Duodenal mucosa (tissue), 2 donors: ENCODE results near the gene ZDHHC14.

Experiments
- H3K27ac ChIP-seq: one replicate; pipeline ENCODE4 v1.7.0; 2013; ENCODE audit warnings: low read depth, low read length
- H3K27me3 ChIP-seq, 2 donors: one replicate each; pipeline ENCODE4 v1.7.0; 2013; ENCODE audit warnings: low read length in 2 of 2, control low read depth in 1 of 2; ENCODE audit not compliant: insufficient read depth in 2 of 2, control insufficient read depth in 1 of 2
- H3K36me3 ChIP-seq, 2 donors: one replicate each; pipeline ENCODE4 v1.7.0; 2013; ENCODE audit warnings: low read length in 2 of 2, control low read depth in 1 of 2; ENCODE audit not compliant: insufficient read depth in 2 of 2, control insufficient read depth in 1 of 2
- H3K4me1 ChIP-seq, 2 donors: one replicate each; pipeline ENCODE4 v1.7.0; 2013; ENCODE audit warnings: low read length in 2 of 2, control low read depth in 1 of 2; ENCODE audit not compliant: insufficient read depth in 2 of 2, control insufficient read depth in 1 of 2
- H3K4me3 ChIP-seq, 2 donors: one replicate each; pipeline ENCODE4 v1.7.0; 2013; ENCODE audit warnings: low read length in 2 of 2, low read depth in 1 of 2
- H3K9ac ChIP-seq, 2 donors: one replicate each; pipeline ENCODE4 v1.7.0; 2013; ENCODE audit warnings: low read length in 2 of 2, low read depth in 1 of 2
- H3K9me3 ChIP-seq, 2 donors: one replicate each; pipeline ENCODE4 v1.7.0; 2013; ENCODE audit warnings: low read length in 2 of 2, control low read depth in 1 of 2; ENCODE audit not compliant: control insufficient read depth in 1 of 2

Gene ZDHHC14

DNA sequence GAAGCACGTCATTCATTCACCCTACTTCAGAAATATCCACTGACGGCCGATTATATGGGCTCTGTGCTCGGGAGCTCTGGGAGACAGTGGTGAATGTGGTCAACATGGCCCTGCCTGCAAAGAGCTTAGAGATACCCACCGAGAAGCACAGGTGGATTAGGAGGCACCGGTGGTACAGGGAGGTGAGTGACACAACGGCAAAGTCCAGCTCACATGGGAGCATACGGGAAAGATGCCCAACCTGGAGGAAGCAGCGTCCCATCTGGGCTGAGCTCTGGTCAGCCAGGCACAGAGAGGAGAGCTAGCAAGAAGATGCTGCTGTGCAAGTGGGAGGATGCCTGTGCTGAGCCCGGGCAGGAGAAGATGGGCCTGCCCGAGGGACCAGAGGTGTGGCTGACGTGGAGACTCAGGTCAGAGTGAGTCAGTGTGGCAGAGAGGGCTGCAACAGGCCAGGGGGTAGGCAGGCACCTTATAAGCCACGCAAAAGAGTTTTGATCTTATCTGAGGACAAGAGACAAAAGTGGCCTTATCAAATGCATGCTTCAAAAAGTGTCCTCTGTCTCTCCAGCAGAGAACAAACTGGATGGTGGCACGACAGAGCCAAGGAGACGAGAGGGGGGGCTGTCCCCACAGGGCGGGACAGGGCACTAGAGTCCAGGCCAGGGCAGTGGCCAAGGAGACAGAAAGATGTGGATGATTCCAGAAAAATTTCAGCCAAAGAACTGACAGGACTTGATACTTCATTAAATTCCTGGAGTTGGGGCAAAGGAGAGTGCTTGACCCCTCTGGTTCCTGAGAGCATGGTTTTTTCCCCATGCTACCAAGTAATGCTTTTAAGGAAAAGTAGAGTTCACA is 227.5 kb downstream of the ZDHHC14 start:
- Histone ChIP-seq H3K4me3 (no peak overlapping the region), H3K9me3 (no peaks in the 10 kb centered on the region), H3K36me3 (peaks cover 0 to 16% of the 10 kb centered on the region in 2 donors), H3K4me1 (peaks cover 0 to 4% of the 10 kb centered on the region in 2 donors), H3K9ac (no peak overlapping the region), H3K27me3 (no peaks in the 10 kb centered on the region), H3K27ac (no peak overlapping the region)

DNA sequence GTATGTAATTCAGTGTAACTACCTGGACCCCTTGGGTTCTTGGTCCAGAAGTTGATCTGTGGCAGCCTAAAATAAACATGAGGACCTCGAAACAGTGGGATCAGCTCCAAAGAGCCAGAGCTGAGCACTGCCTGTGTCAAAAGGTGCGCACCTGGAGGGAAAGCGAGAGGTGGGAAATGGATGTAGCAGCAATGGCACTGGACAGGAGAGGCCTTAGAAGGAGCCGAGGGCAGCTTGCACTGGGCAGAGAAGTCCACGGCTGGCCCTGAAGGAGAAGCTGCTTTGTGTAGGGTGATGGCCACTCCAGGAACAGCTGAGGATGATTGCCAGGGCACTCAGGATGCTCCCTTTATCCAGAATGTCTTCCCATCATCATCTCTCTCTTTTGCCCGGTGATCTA is 228.1 kb downstream of the ZDHHC14 start:
- peaks cover 0 to 13% of the 10 kb centered on the region in 2 donors for H3K36me3 ChIP-seq
- no peaks in the 10 kb centered on the region for H3K9me3 ChIP-seq
- H3K4me3 ChIP-seq = no peak overlapping the region
- H3K27me3 ChIP-seq = no peaks in the 10 kb centered on the region
- no peak overlapping the region for H3K9ac ChIP-seq
- peaks cover 0 to 5% of the 10 kb centered on the region in 2 donors for H3K4me1 ChIP-seq
- H3K27ac ChIP-seq = no peak overlapping the region

DNA sequence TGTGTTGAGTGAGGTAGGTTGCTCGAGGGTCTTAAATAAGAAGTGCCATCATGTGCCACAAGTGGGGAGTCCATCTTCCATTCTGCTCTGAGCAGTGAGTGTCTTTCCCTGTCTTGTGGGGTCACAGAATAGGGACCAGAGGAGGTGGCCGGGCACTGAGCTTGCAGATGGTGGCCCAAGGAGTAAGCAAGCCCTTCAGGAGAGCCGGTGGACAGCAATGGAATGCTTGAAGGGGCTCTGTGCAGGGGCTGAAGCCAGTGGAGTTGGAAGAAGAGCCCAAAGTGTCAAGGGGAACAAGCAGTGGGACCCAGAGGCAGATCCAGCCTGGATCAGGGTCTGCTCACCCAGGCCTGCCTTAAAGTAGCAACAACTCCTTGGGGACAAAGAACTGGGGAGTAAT is 228.6 kb downstream of the ZDHHC14 start:
- Histone ChIP-seq H3K9ac (no peak overlapping the region), H3K4me1 (peaks cover 0 to 5% of the 10 kb centered on the region in 2 donors), H3K27me3 (no peaks in the 10 kb centered on the region), H3K4me3 (no peak overlapping the region), H3K9me3 (no peaks in the 10 kb centered on the region), H3K36me3 (peaks cover 0 to 13% of the 10 kb centered on the region in 2 donors), H3K27ac (no peak overlapping the region)

DNA sequence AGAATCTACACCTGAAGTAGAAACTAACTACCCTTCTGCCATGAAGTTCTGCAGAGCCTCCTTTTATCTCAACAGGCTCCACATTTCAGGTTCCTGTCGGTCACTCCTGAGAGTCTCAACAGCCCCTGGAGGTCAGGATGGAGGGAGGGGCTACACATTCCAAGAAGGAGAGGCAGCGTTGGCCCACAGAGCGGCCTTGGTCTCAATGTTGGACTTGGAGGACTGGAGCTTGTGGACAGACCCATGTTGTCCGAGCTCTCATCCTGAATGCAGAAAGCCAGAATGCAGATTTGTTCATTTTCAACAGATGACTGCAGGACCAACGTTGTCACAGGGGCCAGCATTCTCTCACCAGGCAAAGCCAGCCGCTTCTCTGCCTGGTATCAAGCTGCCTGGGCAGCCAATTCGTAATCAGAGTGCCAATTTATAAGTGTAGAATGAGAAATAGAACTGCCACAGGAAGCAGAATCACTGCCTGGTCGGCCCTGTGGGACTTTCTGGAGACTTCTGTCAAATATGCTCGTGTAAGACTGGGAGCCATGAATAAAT is 229.5 kb downstream of the ZDHHC14 start:
- Histone ChIP-seq H3K36me3 (peaks cover 0 to 13% of the 10 kb centered on the region in 2 donors), H3K9me3 (no peaks in the 10 kb centered on the region), H3K4me3 (no peak overlapping the region), H3K27ac (no peak overlapping the region), H3K27me3 (no peaks in the 10 kb centered on the region), H3K4me1 (peaks cover 0 to 5% of the 10 kb centered on the region in 2 donors), H3K9ac (no peak overlapping the region)

DNA sequence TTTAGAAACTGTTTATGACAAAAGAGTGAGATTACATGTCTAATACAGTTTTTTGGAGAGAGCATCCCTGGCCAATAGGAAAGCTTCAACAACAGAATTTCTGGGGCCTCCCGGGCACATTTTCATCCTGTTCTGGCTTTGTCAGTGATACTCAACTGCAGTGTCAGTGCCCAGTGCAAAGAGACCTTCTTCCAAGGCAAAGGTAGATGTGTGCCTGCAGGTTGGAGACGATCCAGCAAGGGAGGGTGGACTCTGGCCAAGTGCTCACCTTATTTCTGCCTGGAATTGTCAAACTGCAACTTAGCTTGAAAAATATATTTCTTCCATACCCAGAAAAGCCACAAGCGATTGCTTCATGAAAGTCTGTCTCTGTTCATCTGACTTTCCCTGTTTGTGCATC is 230.4 kb downstream of the ZDHHC14 start:
- Histone ChIP-seq H3K4me1 (peaks cover 0 to 5% of the 10 kb centered on the region in 2 donors), H3K9me3 (no peaks in the 10 kb centered on the region), H3K27ac (no peak overlapping the region), H3K4me3 (no peak overlapping the region), H3K36me3 (peaks cover 0 to 13% of the 10 kb centered on the region in 2 donors), H3K27me3 (no peaks in the 10 kb centered on the region), H3K9ac (no peak overlapping the region)

DNA sequence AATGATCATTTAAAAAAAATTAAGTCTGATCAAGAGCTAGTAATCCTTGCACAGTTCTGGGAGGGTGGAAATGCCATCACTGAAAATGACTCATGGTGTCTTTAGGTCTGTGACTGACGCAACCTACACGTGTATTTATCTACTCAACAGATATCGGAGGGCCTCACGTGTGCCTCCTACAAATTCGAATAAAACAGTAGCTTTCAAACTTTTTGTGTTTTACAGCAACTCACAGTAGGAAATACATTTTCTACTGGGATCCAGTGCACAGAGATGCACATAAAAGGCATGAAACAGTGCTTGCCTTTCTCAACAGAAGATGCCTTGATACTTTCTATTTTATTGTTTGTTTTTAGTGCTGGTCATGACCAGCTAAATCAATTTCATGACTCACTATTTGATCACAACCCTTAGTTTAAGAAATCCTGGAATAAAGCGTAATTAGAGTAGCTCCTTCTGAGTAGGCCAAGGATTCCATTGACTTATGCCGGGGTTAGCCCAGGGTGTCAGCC is 232.1 kb downstream of the ZDHHC14 start:
- Histone ChIP-seq H3K9ac (no peak overlapping the region), H3K9me3 (no peaks in the 10 kb centered on the region), H3K4me1 (peaks cover 0 to 5% of the 10 kb centered on the region in 2 donors), H3K36me3 (peaks cover 0 to 11% of the 10 kb centered on the region in 2 donors), H3K4me3 (no peak overlapping the region), H3K27me3 (no peaks in the 10 kb centered on the region), H3K27ac (no peak overlapping the region)

DNA sequence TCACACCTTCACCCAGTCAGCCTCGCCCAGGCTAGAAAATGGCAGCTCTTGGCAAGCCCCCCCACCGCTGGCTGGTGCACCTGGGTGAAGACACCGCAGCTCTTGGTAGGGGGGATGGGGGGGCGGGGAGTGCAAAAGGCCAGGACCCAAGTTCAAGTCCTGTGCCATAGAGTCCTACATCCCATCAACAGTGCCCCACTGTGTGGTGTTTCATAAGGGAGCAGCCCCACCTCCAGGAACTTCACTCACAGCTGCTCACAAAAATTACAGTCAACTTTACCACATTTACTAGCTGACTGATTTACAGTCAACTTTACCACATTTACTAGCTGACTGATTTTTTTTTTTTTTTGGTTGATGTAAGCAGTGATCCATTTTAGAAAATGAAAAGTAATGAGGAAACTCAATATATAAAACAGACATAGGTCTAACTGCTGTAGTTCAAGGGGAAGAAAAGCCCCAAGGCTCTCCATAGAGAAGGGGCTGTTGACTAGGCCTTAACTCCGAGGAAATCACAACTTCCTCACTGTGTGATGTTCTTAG is 233.1 kb downstream of the ZDHHC14 start:
- Histone ChIP-seq H3K9ac (no peak overlapping the region), H3K27ac (no peak overlapping the region)

DNA sequence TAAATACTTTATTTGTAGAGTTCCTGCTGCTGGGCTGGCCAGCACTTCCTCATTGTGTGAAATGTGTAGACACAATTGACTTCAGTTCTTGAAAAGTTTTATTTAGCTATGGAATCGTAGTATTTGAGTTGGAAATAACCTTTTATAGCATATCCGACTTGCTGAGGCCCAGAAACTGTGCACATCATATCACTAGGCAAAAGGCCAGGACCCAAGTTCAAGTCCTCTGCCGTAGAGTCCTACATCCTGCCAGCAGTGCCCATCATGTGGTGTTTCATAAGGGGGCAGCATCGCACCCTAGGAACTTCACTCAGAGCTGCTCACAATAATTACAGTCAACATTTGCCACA is 234.4 kb downstream of the ZDHHC14 start:
- no peak overlapping the region for H3K27ac ChIP-seq
- no peak overlapping the region for H3K4me3 ChIP-seq
- H3K9me3 ChIP-seq = no peaks in the 10 kb centered on the region
- H3K27me3 ChIP-seq = no peaks in the 10 kb centered on the region
- peaks cover 2 to 7% of the 10 kb centered on the region in 2 donors for H3K4me1 ChIP-seq
- no peaks in the 10 kb centered on the region for H3K36me3 ChIP-seq
- H3K9ac ChIP-seq = no peak overlapping the region

More for the DNA sequence above, 233.1 kb downstream of the ZDHHC14 start:
- Histone ChIP-seq H3K4me3 (no peak overlapping the region), H3K4me1 (peaks cover 0 to 5% of the 10 kb centered on the region in 2 donors), H3K36me3 (peaks cover 0 to 2% of the 10 kb centered on the region in 2 donors), H3K9me3 (no peaks in the 10 kb centered on the region), H3K27me3 (no peaks in the 10 kb centered on the region)

DNA sequence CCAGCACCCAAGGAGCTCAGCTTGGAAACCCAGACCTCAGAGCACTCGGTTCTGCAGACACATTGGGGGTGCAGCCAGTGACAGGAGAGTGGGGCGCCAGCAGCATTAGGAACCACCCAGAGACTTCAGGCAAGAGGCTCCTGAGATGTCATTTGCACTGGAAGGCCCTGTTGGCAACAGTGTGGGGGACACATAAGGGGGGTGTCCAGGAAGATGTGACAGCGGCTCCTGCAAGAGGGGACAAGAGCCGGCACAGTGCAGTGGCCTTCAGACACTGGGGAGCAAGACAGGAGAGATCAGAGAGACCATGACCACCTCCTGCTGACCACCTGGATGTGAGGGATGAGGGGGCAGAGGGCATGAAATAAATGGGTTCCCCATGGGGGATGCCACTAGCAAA is 235.0 kb downstream of the ZDHHC14 start:
- no peaks in the 10 kb centered on the region for H3K27me3 ChIP-seq
- H3K9me3 ChIP-seq = no peaks in the 10 kb centered on the region
- no peak overlapping the region for H3K27ac ChIP-seq
- no peak overlapping the region for H3K4me3 ChIP-seq
- no peaks in the 10 kb centered on the region for H3K36me3 ChIP-seq
- peaks cover 6 to 11% of the 10 kb centered on the region in 2 donors for H3K4me1 ChIP-seq
- no peak overlapping the region for H3K9ac ChIP-seq

DNA sequence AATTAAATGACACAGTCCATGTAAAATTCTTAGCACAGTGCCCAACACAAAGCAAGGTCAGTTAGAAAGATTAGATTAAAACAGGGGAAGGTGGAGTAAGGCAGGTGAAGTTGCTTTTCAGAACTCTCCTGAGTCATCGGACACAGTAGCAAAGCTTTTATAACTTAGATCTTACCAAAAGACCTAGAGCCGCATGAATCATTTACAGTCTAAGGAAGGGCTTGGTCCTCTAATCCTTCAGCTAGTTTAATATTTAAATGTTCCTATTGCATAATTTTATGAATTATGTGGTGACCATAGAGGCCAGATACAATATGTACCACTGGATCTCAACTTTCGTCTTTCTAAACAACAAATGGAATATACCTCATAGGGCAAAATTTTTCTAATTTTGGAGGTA is 240.0 kb downstream of the ZDHHC14 start:
- Histone ChIP-seq H3K9me3 (no peaks in the 10 kb centered on the region), H3K4me3 (no peak overlapping the region), H3K4me1 (peaks cover 6% of the 10 kb centered on the region in 2 donors), H3K27me3 (no peaks in the 10 kb centered on the region), H3K9ac (no peak overlapping the region), H3K27ac (no peak overlapping the region), H3K36me3 (no peaks in the 10 kb centered on the region)
